ENCODE data around the gene PTGFR. TPM values are rescaled to one million over a fixed set of nuclear protein-coding genes. Genes with fewer than 3 reads are reported as not detected.

Gene PTGFR
- total RNA-seq, 1 donor from 2014 or later: 15.9 TPM

DNA sequence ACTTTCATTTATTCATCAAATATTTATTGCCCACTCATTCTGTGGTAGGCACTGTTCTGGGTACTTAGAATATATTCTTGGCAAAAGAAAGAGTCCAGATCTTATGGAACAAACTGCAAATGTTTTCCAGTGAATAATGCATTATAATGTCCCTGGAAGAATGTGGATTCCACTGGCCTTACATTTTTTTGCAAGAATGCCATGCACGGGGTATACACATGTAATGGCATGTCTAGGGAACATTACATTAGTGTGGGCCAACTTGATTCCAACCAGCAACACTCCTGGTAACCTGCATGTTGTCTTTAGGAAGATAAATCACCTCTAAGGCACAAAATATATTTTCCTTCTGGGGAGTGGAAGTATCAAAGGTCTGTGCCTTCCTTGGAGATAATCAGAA, 96.4 kb downstream of the PTGFR start:
- no peak for DNase-seq (ENCODE audit: low read depth)

Other genes starting within 250 kb of the PTGFR start
- gene IFI44L, start 129.5 kb downstream of the PTGFR start, total RNA-seq: 26.0 and 41.6 TPM in 2 replicates
- 33.3 and 39.3 TPM in 2 replicates for gene IFI44, start 158.9 kb downstream of the PTGFR start, total RNA-seq